Fibroblast of villous mesenchyme (primary cell): ENCODE data around the gene ANKRD35. TPM values are rescaled to one million over a fixed set of nuclear protein-coding genes. Genes with fewer than 3 reads are reported as not detected.

Experiments used
- DNase-seq: peaks from one replicate; pipeline ENCODE4 v3.0.0-alpha.2; 2010; ENCODE audit warnings: low read depth
- H3K4me3 ChIP-seq: 2 replicates; pipeline ENCODE4 v1.5.1; 2011; ENCODE audit warnings: low read depth, mild to moderate bottlenecking, low read length
- CTCF ChIP-seq: IDR thresholded peaks from 2 replicates; pipeline ENCODE4 v1.5.1; 2012; ENCODE audit warnings: low read depth, mild to moderate bottlenecking, low read length; ENCODE audit not compliant: insufficient read depth
- total RNA-seq: library from RNA; depleted of rRNA; stranded (reverse); fragments of >200 nt; gene quantifications from 2 replicates; pipeline ENCODE4 v1.2.3, GENCODE V29; 2012

Gene ANKRD35
- total RNA-seq, 1 donor: 1.3 TPM

DNA sequence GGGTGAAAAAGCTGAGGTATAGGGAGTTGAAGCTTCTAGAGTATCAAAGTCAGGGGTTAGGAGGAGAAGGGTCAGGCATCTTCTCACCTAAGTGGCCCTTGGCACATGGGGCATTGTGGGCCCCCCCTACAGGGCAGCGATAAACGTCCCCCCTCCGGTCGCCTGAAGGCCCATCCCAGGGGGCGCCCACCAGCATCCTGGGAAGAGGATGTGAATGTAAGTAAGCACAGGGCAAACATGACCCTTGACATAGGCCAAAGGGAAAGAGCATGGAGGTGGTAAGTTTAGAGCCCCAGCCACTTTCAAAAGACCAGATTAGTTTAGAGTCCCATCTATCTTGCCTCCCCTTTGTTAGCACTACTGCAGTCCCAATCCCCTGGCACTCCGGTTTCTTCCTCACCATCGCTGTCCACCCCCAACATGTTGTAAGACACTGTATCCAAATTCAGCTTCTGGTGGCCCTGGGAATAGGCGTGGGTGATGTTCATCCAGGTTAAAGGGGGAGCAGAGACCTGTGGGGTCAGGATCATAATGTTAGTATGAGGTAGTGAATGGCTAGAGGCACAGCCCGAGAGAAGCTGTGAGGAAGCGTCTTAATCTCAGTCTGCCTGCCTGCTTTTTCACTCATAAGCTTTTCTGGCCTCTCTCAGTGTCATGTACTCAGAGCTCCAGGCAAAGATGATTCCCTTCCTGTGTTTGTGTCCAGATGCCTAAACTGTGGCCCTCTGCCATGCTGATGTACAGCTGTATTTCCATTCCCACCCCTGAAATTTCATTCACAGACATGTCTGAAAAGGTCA lies 21.5 kb upstream of the ANKRD35 start:
- no peak for DNase-seq
- H3K4me3 ChIP-seq: no peak overlapping the region
- no peak for TF ChIP-seq CTCF

GRCh38 chr1:145901312-145902021 lies 15.8 kb upstream of the ANKRD35 start:
- no peak overlapping the region for H3K4me3 ChIP-seq
- no peak for TF ChIP-seq CTCF
- no peak for DNase-seq

- H3K4me3 ChIP-seq: no peak overlapping the region
- no peak for TF ChIP-seq CTCF
- DNase-seq: no peak
These were observed 13.1 kb upstream of the ANKRD35 start for GRCh38 chr1:145898756-145899155.

DNA sequence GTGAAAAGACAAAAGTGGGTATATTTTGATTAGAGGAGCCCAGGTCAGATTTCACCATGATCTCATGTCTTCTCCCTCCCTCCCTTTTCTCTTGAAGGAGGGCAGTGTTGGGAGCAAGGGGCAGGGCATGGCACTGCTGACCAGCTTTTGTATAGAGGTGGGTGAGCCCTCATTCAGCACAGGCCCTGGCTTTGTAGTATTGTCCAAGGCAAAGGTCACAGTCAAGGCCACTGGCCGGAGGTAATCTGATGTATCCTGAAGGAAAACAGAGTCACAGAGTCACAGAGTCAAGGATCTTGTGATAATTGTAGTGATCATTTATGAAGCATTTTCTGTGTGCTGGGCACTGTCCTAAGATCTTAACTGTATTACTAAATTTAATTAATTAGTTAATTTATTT lies 12.3 kb upstream of the ANKRD35 start:
- no peak for TF ChIP-seq CTCF
- no peak overlapping the region for H3K4me3 ChIP-seq
- DNase-seq: no peak

- no peak for TF ChIP-seq CTCF
- H3K4me3 ChIP-seq: no peak overlapping the region
- no peak for DNase-seq
These were observed 9.8 kb upstream of the ANKRD35 start for GRCh38 chr1:145895471-145895870.

DNA sequence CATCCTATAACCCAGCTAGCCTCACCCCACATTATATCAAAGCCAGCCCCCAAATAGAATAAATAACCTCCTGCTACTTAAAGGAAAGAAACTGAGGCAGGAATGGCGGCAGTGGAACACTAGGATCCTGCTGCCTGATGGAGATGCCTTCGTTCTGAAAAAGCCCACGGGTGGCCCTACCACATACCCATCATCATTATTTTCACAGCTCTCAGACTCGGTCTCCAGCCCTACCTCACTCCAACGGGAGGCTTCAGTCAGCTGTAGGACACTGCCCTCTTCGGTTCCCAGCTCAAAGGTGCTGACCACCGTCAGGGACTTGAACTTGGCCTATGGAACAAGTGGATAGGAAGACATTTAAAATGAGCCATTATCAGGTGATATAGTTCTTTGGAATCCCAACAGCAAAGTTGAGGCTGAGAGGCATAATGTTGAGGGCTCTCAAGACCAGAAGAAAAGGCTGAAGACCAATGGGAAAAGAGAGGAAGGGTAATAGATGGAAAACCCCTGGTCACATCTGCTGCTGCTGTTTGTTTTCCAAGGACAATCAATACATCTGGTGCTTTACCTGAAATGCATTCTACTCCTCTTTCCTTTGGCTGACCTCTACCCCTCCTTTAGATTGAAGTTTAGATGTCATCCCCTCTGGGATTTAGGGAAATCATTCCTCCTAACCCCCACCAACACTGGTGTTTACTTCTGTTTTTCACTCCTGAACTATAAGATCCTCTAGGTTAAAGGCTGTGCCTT lies 7.8 kb upstream of the ANKRD35 start:
- DNase-seq: no peak
- no peak for TF ChIP-seq CTCF
- no peak overlapping the region for H3K4me3 ChIP-seq
